Endothelial cell of umbilical vein (primary cell): ENCODE measurements around the gene MGME1. TPM values are rescaled to one million over a fixed set of nuclear protein-coding genes. Genes with fewer than 3 reads are reported as not detected.

ENCODE experiments used
- BruUV-seq: library from RNA; stranded (reverse); fragments of 400-500 nt; replicated peaks from 2 replicates; lab custom pipeline; 2021; lab: Mats Ljungman, UMichigan
- CTCF ChIA-PET: fragments of 300-600, 350-600 bp; sonication (Branson Sonifier 250); formaldehyde crosslinking; loops from one replicate; lab custom pipeline; 2021; ENCODE audit warnings: antibody characterized with exemption, inconsistent platforms; lab: Charles Lee
- POLR2A ChIA-PET: fragments of 300-600, 350-600 bp; sonication (Branson Sonifier 250); formaldehyde crosslinking; loops from one replicate; lab custom pipeline; 2021; ENCODE audit warnings: antibody characterized with exemption, inconsistent platforms; lab: Charles Lee
- DNase-seq: peaks from one replicate; pipeline ENCODE4 v3.0.0-alpha.2; 2011; ENCODE audit warnings: low read depth, low spot score
- FAIRE-seq: peaks from 2 replicates; lab custom pipeline; 2011; peaks lifted over from hg19 to GRCh38; lab: Jason Lieb, UNC
- H2AFZ ChIP-seq: 2 replicates; pipeline ENCODE4 v1.6.0; 2012; ENCODE audit warnings: low read depth, low read length, control low read depth, inconsistent platforms
- H3K27ac ChIP-seq: 2 replicates; pipeline ENCODE4 v1.5.1; 2011; ENCODE audit warnings: low read depth, mild to moderate bottlenecking, control low read depth, low read length, moderate library complexity; ENCODE audit not compliant: insufficient read depth
- H3K27me3 ChIP-seq, 2 experiments: 2 replicates each; pipeline versions ENCODE4 v1.6.0 to v1.6.1; 2011; ENCODE audit warnings: low read length in 2 of 2, mixed read lengths in 1 of 2; ENCODE audit not compliant: control insufficient read depth in 2 of 2, insufficient read depth in 2 of 2
- H3K36me3 ChIP-seq, 2 experiments: 2 replicates in 1 of 2; 3 replicates in 1 of 2; pipeline ENCODE4 v1.5.1; 2011; ENCODE audit warnings: low read length in 2 of 2, mild to moderate bottlenecking in 1 of 2, moderate library complexity in 1 of 2; ENCODE audit not compliant: control insufficient read depth in 2 of 2, insufficient read depth in 2 of 2; ENCODE audit errors: extremely low read depth in 1 of 2
- H3K4me1 ChIP-seq: 3 replicates; pipeline ENCODE4 v1.5.1; 2011; ENCODE audit warnings: mild to moderate bottlenecking, low read length; ENCODE audit not compliant: control insufficient read depth, insufficient read depth; ENCODE audit errors: extremely low read depth
- H3K4me2 ChIP-seq: 2 replicates; pipeline ENCODE4 v1.6.1; 2011; ENCODE audit warnings: low read length, control low read depth, mixed read lengths; ENCODE audit not compliant: insufficient read depth
- H3K4me3 ChIP-seq, 3 experiments: fragments of 200-600 bp in 1 of 3; sonication (generic), shearing (Covaris generic) in 1 of 3; replicated peaks in 1 of 3; 2 replicates each; pipeline ENCODE4 v1.5.1; 2011 to 2016; ENCODE audit warnings: control low read depth in 3 of 3, low read length in 3 of 3, mild to moderate bottlenecking in 2 of 3, inconsistent platforms in 1 of 3, low read depth in 1 of 3, moderate library complexity in 1 of 3; ENCODE audit not compliant: insufficient read depth in 1 of 3
- H3K79me2 ChIP-seq: 2 replicates; pipeline ENCODE4 v1.6.0; 2012; ENCODE audit warnings: low read length, inconsistent platforms; ENCODE audit not compliant: control insufficient read depth, insufficient read depth
- H3K9ac ChIP-seq: replicated peaks from 2 replicates; pipeline ENCODE3; 2011; ENCODE audit warnings: low read length, control low read depth; ENCODE audit not compliant: insufficient read depth; ENCODE audit errors: extremely low read depth
- H3K9me1 ChIP-seq: replicated peaks from 3 replicates; pipeline ENCODE4 v1.6.0; 2011; ENCODE audit warnings: mild to moderate bottlenecking, low read length; ENCODE audit not compliant: control insufficient read depth, insufficient read depth; ENCODE audit errors: extremely low read depth
- H3K9me3 ChIP-seq: replicated peaks from 2 replicates; pipeline ENCODE4 v1.5.1; 2012; ENCODE audit warnings: low read length, inconsistent platforms; ENCODE audit not compliant: control insufficient read depth, insufficient read depth
- H4K20me1 ChIP-seq: replicated peaks from 2 replicates; pipeline ENCODE3; 2011; ENCODE audit warnings: mild to moderate bottlenecking, low read length; ENCODE audit not compliant: control insufficient read depth, insufficient read depth; ENCODE audit errors: extremely low read depth
- EZH2 ChIP-seq: IDR thresholded peaks from 2 replicates; pipeline ENCODE4 v1.6.1; 2012; ENCODE audit warnings: borderline replicate concordance, low read depth, mild to moderate bottlenecking, moderate library complexity, low read length, inconsistent platforms; ENCODE audit not compliant: severe bottlenecking
- FOS ChIP-seq: IDR thresholded peaks from 2 replicates; pipeline ENCODE4 v1.6.1; 2011; ENCODE audit warnings: mild to moderate bottlenecking, low read length, moderate library complexity, borderline replicate concordance; ENCODE audit not compliant: insufficient read depth
- GATA2 ChIP-seq: IDR thresholded peaks from 2 replicates; pipeline ENCODE4 v1.7.0; 2011; ENCODE audit warnings: low read depth, mild to moderate bottlenecking, moderate library complexity, mixed read lengths, low read length; ENCODE audit not compliant: insufficient read length, insufficient read depth
- JUN ChIP-seq: IDR thresholded peaks from 2 replicates; pipeline ENCODE4 v1.6.1; 2011; ENCODE audit warnings: borderline replicate concordance, low read depth; ENCODE audit not compliant: insufficient read length, insufficient read depth
- MYC ChIP-seq: IDR thresholded peaks from one replicate; pipeline ENCODE4 v1.6.1; 2011; ENCODE audit warnings: mild to moderate bottlenecking, low read depth, low read length
- POLR2A ChIP-seq: IDR thresholded peaks from 2 replicates; pipeline ENCODE4 v1.6.1; 2012; ENCODE audit warnings: low read depth, mild to moderate bottlenecking, control low read depth, low read length
- POLR2AphosphoS5 ChIP-seq: IDR thresholded peaks from 2 replicates; pipeline ENCODE4 v1.6.1; 2012; ENCODE audit warnings: low read depth, mild to moderate bottlenecking, control low read depth, low read length, moderate library complexity; ENCODE audit not compliant: insufficient read depth
- dilution Hi-C: fragments of 300-500 bp; cut with MboI; formaldehyde crosslinking; loops from one replicate; pipeline ENCODE4 v1.15.0; 2019; ENCODE audit warnings: low sequenced_read_pairs; ENCODE audit not compliant: extremely low pct_ligation_motif_present
- intact Hi-C: fragments of 100-400 bp; cut with micrococcal nuclease; formaldehyde crosslinking; loops from one replicate; pipeline ENCODE4 v1.10.0; 2022
- polyA plus RNA-seq, 4 experiments: library from polyadenylated mRNA; depleted of rRNA in 3 of 4; stranded (reverse) in 3 of 4; unstranded in 1 of 4; fragments of >200 nt; gene quantifications; 2 replicates each; pipeline versions ENCODE4 v1.2.1 to v1.2.3, GENCODE V29; 2011 to 2012; ENCODE audit warnings: missing spikeins in 1 of 4
- total RNA-seq: library from RNA; stranded (reverse); gene quantifications from 2 replicates; pipeline ENCODE4 v1.2.3, GENCODE V29; 2021
- TF ChIP-seq, protein P1 (sequence below): IDR thresholded peaks from 2 replicates; pipeline ENCODE4 v1.6.1; 2011; ENCODE audit not compliant: insufficient read depth, insufficient read length
- TF ChIP-seq, protein P2 (sequence below), 2 donors: IDR thresholded peaks; 1 replicate in 1 of 2; 2 replicates in 1 of 2; pipeline ENCODE4 v1.5.1; 2011; ENCODE audit warnings: low read length in 2 of 2, mild to moderate bottlenecking in 2 of 2, moderate library complexity in 2 of 2, control low read depth in 1 of 2, inconsistent platforms in 1 of 2, low read depth in 1 of 2; ENCODE audit not compliant: insufficient read depth in 1 of 2; ENCODE audit errors: extremely low read depth in 1 of 2

MGME1 gene
- total and polyA plus RNA-seq, 2 donors (not counting 3 experiments of a cell fraction or from before 2014, with no cell fraction given) = 8.9 to 26.2 TPM

DNA sequence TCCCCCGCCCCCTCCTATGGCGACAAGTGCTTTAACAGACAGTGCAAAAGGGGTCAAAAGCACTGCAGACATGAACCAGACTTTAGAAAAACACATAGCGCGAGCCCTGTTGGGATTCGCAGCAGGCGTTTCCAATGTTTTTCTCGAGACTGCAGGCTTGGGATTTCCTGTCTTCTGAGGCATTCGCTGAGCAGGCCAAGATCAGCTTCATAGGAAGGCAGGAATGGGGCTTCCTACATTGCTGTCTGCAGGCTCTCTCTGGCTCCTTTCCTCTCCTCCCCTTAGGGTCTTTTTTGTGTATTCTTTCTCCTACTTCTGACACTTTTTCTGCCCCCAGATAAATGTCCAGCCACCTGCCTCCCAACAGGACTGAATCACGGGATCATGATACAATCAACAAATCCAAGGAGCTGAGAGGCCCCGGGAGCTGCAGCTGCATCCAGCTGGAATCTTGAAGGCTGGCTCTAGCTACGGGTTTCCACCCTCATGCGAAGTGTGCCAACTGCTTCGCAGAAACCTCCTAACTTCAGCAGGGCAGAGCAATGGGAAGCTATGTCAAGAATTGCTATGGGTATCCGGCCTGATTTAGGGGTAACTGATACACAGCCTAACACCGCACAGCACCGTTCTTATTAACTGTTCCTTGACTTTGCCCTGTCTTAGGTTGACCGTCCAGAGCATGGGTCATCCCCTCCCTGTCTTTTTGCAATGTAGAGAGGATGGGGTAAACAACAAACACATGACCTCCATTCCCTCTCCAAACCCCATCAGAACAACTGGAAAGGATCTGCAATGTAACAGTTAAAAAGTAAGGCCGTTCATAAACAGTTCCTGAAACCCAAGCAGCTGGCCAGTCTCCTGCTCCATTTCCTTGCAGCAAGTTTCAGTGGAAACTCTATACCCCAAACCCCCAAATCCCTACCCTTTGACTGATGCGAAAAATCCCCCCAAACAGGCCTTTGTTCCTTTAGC is 31.8 kb upstream of the MGME1 start:
- DNase-seq (peak; percentile 79), FAIRE-seq (peak; percentile 93)
- no peak overlapping the region for H3K4me2 ChIP-seq
- intact Hi-C loops (loop anchor here (2.0 to 5.0 kb wide), 2 partner anchors 38 to 405 kb away; partner anchors contain the start of gene BFSP1), dilution Hi-C loops (no loop called here)
- peaks cover 0 to 11% of the 10 kb centered on the region in 2 experiments for H3K36me3 ChIP-seq
- TF ChIP-seq, protein P1, sequence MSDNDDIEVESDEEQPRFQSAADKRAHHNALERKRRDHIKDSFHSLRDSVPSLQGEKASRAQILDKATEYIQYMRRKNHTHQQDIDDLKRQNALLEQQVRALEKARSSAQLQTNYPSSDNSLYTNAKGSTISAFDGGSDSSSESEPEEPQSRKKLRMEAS = no peak
- TF ChIP-seq POLR2A (no peak), GATA2 (no peak), FOS (no peak), MYC (no peak), POLR2AphosphoS5 (no peak), JUN (no peak), EZH2 (no peak)
- TF ChIP-seq, protein P2, sequence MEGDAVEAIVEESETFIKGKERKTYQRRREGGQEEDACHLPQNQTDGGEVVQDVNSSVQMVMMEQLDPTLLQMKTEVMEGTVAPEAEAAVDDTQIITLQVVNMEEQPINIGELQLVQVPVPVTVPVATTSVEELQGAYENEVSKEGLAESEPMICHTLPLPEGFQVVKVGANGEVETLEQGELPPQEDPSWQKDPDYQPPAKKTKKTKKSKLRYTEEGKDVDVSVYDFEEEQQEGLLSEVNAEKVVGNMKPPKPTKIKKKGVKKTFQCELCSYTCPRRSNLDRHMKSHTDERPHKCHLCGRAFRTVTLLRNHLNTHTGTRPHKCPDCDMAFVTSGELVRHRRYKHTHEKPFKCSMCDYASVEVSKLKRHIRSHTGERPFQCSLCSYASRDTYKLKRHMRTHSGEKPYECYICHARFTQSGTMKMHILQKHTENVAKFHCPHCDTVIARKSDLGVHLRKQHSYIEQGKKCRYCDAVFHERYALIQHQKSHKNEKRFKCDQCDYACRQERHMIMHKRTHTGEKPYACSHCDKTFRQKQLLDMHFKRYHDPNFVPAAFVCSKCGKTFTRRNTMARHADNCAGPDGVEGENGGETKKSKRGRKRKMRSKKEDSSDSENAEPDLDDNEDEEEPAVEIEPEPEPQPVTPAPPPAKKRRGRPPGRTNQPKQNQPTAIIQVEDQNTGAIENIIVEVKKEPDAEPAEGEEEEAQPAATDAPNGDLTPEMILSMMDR (IDR thresholded peaks at IDR 0.05; ENCODE audit: extremely low read depth in 1 of 2, insufficient read depth in 1 of 2, low read depth in 1 of 2, low read length in 2 of 2) = no peak
- H3K4me3 ChIP-seq = no peak overlapping the region
- no TSS peak for BruUV-seq
- H3K9me3 ChIP-seq = no peaks in the 10 kb centered on the region
- H2AFZ ChIP-seq = peak overlapping the region; percentile 12
- no peak overlapping the region for H3K27ac ChIP-seq
- H4K20me1 ChIP-seq = no peaks in the 10 kb centered on the region
- no peaks in the 10 kb centered on the region for H3K27me3 ChIP-seq
- CTCF ChIA-PET = interaction anchor here (0.9 to 3.8 kb wide), 16 partner anchors 12 to 432 kb away, joined by 3 to 52 read pairs (median 6); partner anchors contain the start of gene RRBP1
- no peaks in the 10 kb centered on the region for H3K79me2 ChIP-seq
- POLR2A ChIA-PET = interaction anchor here (0.7 to 1.6 kb wide), 3 partner anchors 255 to 256 kb away, joined by 3 to 4 read pairs (median 3); partner anchors contain the start of gene RRBP1
- peak overlapping the region; percentile 13 for H3K9ac ChIP-seq
- H3K9me1 ChIP-seq = no peaks in the 10 kb centered on the region
- peaks cover 14% of the 10 kb centered on the region for H3K4me1 ChIP-seq
